Measurements from ENCODE around the gene HM13.
A peak's percentile ranks its signal among the peaks of the same experiment; 100 is the strongest.

Gene HM13

DNA sequence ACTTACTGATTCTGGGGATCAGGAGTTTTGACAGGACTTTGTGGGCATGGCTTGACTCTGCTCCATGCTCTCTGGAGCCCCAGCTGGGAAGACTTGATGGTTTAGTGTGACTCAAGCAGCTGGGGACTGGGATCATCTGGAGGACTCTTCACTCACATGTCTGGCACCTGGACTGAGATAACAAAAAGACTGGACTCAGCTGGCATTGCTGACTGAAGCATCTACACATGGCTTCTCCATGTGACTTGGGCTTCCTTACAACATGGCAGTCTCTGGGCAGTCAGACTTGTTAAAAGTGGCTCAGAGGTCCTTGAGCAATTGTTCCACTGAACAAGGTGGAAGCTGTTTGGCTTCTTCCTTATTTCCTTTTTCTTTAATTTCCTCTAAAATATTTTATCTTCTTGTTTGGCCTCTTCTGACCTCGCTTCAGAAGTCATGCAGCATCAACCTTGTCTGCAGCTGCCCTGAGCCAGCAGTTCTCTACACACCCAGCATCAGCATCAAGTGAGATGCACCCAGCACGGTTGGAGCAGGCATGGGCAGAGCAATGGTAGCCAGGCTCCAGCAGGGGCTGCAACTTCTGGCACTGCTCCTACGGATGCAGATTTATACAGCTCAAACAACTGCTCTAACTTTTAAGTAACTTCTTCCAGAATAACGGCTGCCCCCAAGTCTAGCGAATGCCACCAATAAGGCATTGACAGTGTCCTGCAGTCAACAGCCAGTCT is 5.6 kb upstream of the HM13 start:
- Histone ChIP-seq H3K79me2 (peaks cover under 1% of the 10 kb centered on the region), H3K9ac (no peak overlapping the region), H3K27me3 (ENCODE audit: control insufficient read depth, insufficient read depth, low read length) (no peaks in the 10 kb centered on the region), H3K27ac (no peak overlapping the region), H2AFZ (no peak overlapping the region), H3K4me1 (no peaks in the 10 kb centered on the region), H3K4me2 (ENCODE audit: low read length) (no peak overlapping the region), H3K36me3 (ENCODE audit: control insufficient read depth, insufficient read depth, low read length) (no peaks in the 10 kb centered on the region), H3K9me3 (ENCODE audit: control insufficient read depth, low read length) (no peaks in the 10 kb centered on the region), H3K4me3 (ENCODE audit: low read depth, low read length) (no peak overlapping the region)
- TF ChIP-seq, protein P1, sequence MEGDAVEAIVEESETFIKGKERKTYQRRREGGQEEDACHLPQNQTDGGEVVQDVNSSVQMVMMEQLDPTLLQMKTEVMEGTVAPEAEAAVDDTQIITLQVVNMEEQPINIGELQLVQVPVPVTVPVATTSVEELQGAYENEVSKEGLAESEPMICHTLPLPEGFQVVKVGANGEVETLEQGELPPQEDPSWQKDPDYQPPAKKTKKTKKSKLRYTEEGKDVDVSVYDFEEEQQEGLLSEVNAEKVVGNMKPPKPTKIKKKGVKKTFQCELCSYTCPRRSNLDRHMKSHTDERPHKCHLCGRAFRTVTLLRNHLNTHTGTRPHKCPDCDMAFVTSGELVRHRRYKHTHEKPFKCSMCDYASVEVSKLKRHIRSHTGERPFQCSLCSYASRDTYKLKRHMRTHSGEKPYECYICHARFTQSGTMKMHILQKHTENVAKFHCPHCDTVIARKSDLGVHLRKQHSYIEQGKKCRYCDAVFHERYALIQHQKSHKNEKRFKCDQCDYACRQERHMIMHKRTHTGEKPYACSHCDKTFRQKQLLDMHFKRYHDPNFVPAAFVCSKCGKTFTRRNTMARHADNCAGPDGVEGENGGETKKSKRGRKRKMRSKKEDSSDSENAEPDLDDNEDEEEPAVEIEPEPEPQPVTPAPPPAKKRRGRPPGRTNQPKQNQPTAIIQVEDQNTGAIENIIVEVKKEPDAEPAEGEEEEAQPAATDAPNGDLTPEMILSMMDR (IDR thresholded peaks at IDR 0.05): no peak

DNA sequence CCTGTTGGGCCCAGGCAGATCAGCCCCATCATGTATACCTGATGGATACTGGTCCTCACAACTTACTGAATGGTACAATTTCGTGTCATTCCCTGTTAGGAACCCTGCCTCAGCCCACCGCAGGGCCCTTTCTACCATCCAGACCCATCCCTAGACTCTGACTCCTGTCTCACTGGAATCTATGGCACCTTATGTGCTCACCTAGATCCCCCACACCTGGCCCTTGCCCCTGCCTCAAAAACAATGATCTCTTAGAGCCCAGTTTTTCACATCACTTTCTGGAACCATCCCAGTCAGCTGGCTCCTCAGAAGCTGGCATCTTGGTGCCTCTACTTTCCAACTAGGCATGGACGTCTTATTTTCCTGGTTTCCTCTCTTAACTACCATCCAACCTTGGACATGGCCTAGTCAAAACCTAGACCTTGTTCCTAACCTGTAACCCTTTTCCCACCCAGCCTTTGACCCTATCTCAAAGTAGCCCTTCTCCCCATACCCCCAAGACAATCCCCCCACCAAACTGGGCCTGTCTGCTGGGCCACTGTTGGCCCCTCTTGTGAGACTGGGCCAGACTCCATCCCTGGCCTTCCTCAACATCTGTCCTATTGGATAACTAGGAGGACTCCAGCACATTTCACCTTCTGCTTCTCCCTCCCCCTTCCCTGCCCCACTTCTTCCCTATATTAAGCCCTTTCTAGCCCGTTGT is 981 bp downstream of the HM13 start:
- H2AFZ ChIP-seq: peak overlapping the region; percentile 97
- TF ChIP-seq, protein P1 (IDR thresholded peaks at IDR 0.05): no peak
- H3K9me3 ChIP-seq (ENCODE audit: control insufficient read depth, low read length): no peaks in the 10 kb centered on the region
- H3K4me3 ChIP-seq (ENCODE audit: low read depth, low read length): peak overlapping the region; percentile 79
- peaks cover 51% of the 10 kb centered on the region for H3K79me2 ChIP-seq
- H3K27ac ChIP-seq: peak overlapping the region; percentile 50
- peaks cover 17% of the 10 kb centered on the region for H3K4me1 ChIP-seq
- H3K4me2 ChIP-seq (ENCODE audit: low read length): peak overlapping the region; percentile 52
- no peaks in the 10 kb centered on the region for H3K36me3 ChIP-seq (ENCODE audit: control insufficient read depth, insufficient read depth, low read length)
- H3K9ac ChIP-seq: no peak overlapping the region
- H3K27me3 ChIP-seq (ENCODE audit: control insufficient read depth, insufficient read depth, low read length): no peaks in the 10 kb centered on the region

DNA sequence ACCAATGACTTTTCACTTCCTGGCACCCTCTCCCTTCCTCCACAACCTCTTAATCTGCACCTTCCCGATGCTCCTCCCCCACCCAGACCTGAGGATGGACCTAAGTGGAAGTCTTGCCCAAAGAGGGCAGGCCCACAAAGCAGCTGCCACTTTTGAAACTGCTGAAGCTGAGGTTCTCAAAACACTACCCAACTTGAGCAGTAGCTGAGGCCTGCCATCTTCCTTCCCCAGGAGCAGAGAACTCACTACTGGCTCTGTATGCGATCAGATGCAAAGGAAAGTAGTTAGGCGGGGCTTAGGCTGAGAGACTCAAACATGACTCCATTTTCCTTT is 1.5 kb downstream of the HM13 start:
- peak overlapping the region; percentile 52 for H3K4me2 ChIP-seq (ENCODE audit: low read length)
- no peaks in the 10 kb centered on the region for H3K36me3 ChIP-seq (ENCODE audit: control insufficient read depth, insufficient read depth, low read length)
- no peaks in the 10 kb centered on the region for H3K27me3 ChIP-seq (ENCODE audit: control insufficient read depth, insufficient read depth, low read length)
- no peak overlapping the region for H3K4me3 ChIP-seq (ENCODE audit: low read depth, low read length)
- H3K9me3 ChIP-seq (ENCODE audit: control insufficient read depth, low read length): no peaks in the 10 kb centered on the region
- no peak overlapping the region for H2AFZ ChIP-seq
- TF ChIP-seq, protein P1 (IDR thresholded peaks at IDR 0.05): no peak
- H3K27ac ChIP-seq: no peak overlapping the region
- H3K4me1 ChIP-seq: peaks cover 17% of the 10 kb centered on the region
- peaks cover 55% of the 10 kb centered on the region for H3K79me2 ChIP-seq
- no peak overlapping the region for H3K9ac ChIP-seq

DNA sequence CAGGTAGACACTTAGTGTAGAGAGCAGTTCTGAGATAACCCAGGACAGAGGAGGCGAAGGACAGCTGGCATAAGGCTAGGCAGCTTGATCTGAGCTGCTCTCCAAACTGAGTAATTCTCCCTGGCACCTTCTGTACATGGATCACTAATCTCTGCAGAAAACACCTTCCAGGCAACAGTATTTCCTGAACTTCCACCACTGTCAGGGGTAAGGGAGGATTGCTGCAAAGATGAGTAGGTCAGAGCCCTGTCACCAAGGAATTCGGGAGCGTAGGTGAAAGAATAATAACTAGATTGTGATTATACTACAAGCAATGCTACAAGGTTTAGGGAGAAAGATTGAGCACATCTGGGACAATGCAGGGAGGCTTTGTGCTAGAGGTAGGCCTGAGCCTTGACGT is 1.9 kb downstream of the HM13 start:
- H3K9ac ChIP-seq: no peak overlapping the region
- H2AFZ ChIP-seq: no peak overlapping the region
- no peak overlapping the region for H3K27ac ChIP-seq
- no peak overlapping the region for H3K4me3 ChIP-seq (ENCODE audit: low read depth, low read length)
- H3K9me3 ChIP-seq (ENCODE audit: control insufficient read depth, low read length): no peaks in the 10 kb centered on the region
- H3K27me3 ChIP-seq (ENCODE audit: control insufficient read depth, insufficient read depth, low read length): no peaks in the 10 kb centered on the region
- no peaks in the 10 kb centered on the region for H3K36me3 ChIP-seq (ENCODE audit: control insufficient read depth, insufficient read depth, low read length)
- TF ChIP-seq, protein P1 (IDR thresholded peaks at IDR 0.05): no peak
- H3K79me2 ChIP-seq: peaks cover 55% of the 10 kb centered on the region
- H3K4me2 ChIP-seq (ENCODE audit: low read length): no peak overlapping the region
- H3K4me1 ChIP-seq: peaks cover 17% of the 10 kb centered on the region
